PC-3 (cell line): ENCODE data around the gene BACH1. TPM values are rescaled to one million over a fixed set of nuclear protein-coding genes. Genes with fewer than 3 reads are reported as not detected.

ENCODE experiments used
- ATAC-seq: fragments of 200-7000 bp; cut with Tn5 transposase; 2 replicates; pipeline ENCODE4 v1.9.1; 2020; ENCODE audit warnings: mild to moderate bottlenecking, moderate library complexity
- BruUV-seq: library from RNA; stranded (reverse); fragments of 400-500 nt; replicated peaks from 2 replicates; lab custom pipeline; 2021; lab: Mats Ljungman, UMichigan
- CTCF ChIA-PET: fragments of 300-600 bp; sonication (Branson Sonifier 250); formaldehyde crosslinking; loops from one replicate; lab custom pipeline; 2022; ENCODE audit warnings: antibody characterized with exemption; lab: Charles Lee
- POLR2A ChIA-PET: fragments of 300-600 bp; sonication (Branson Sonifier 250); formaldehyde crosslinking; loops from one replicate; lab custom pipeline; 2022; ENCODE audit warnings: antibody characterized with exemption; ENCODE audit not compliant: unreplicated experiment; lab: Charles Lee
- DNase-seq: peaks from one replicate; pipeline ENCODE4 v3.0.0-alpha.2; 2015
- H2AFZ ChIP-seq: fragments of 300-600 bp; sonication (generic); 2 replicates; pipeline ENCODE4 v1.6.0; 2016; ENCODE audit warnings: antibody characterized with exemption, low read length
- H3F3A ChIP-seq: fragments of 300-600 bp; sonication (generic); one replicate; pipeline ENCODE4 v1.6.0; 2017; ENCODE audit warnings: antibody characterized with exemption, low read length, control low read depth, mild to moderate bottlenecking; ENCODE audit not compliant: unreplicated experiment
- H3K27ac ChIP-seq: fragments of 300-600 bp; sonication (generic); 2 replicates; pipeline ENCODE4 v1.5.1; 2016; ENCODE audit warnings: mild to moderate bottlenecking, low read length
- H3K27me3 ChIP-seq: fragments of 300-600 bp; sonication (generic); 2 replicates; pipeline ENCODE4 v1.6.1; 2016; ENCODE audit warnings: low read length, mixed read lengths
- H3K36me3 ChIP-seq: fragments of 300-600 bp; sonication (generic); 2 replicates; pipeline ENCODE4 v1.6.1; 2016; ENCODE audit warnings: low read depth, mixed run types, low read length, mixed read lengths
- H3K4me1 ChIP-seq: fragments of 300-600 bp; sonication (generic); 2 replicates; pipeline ENCODE4 v1.5.1; 2016; ENCODE audit warnings: low read length; ENCODE audit not compliant: insufficient read depth
- H3K4me2 ChIP-seq: fragments of 300-600 bp; sonication (generic); 2 replicates; pipeline ENCODE4 v1.6.0; 2016; ENCODE audit warnings: low read length
- H3K4me3 ChIP-seq: fragments of 300-600 bp; sonication (generic); 2 replicates; pipeline ENCODE4 v1.5.1; 2016; ENCODE audit warnings: mild to moderate bottlenecking, low read length, mixed read lengths
- H3K79me2 ChIP-seq: fragments of 300-600 bp; sonication (generic); 2 replicates; pipeline ENCODE4 v1.6.1; 2017; ENCODE audit warnings: low read length, mixed read lengths
- H3K9ac ChIP-seq: fragments of 300-600 bp; sonication (generic); 2 replicates; pipeline ENCODE4 v1.6.0; 2016; ENCODE audit warnings: mild to moderate bottlenecking, low read length
- H3K9me2 ChIP-seq: fragments of 300-600 bp; sonication (generic); replicated peaks from 2 replicates; pipeline ENCODE4 v1.6.1; 2016; ENCODE audit warnings: mixed run types, low read length, mixed read lengths
- H3K9me3 ChIP-seq: fragments of 300-600 bp; sonication (generic); 2 replicates; pipeline ENCODE4 v1.6.1; 2016; ENCODE audit warnings: low read length, mixed read lengths
- H4K20me1 ChIP-seq: fragments of 300-600 bp; sonication (generic); 2 replicates; pipeline ENCODE4 v1.6.1; 2016; ENCODE audit warnings: low read length, mixed read lengths
- CTCF ChIP-seq: fragments of 300-600 bp; sonication (generic); conservative IDR thresholded peaks from 2 replicates; pipeline ENCODE4 v1.5.1; 2017; ENCODE audit warnings: antibody characterized with exemption, low read depth, mild to moderate bottlenecking, low read length
- EZH2 ChIP-seq: fragments of 300-600 bp; sonication (generic); IDR thresholded peaks from one replicate; pipeline ENCODE4 v1.6.1; 2017; ENCODE audit warnings: antibody characterized with exemption, mild to moderate bottlenecking, low read length; ENCODE audit not compliant: unreplicated experiment
- EZH2phosphoT487 ChIP-seq: fragments of 300-600 bp; sonication (generic); IDR thresholded peaks from 2 replicates; pipeline ENCODE4 v1.6.1; 2018; ENCODE audit warnings: mild to moderate bottlenecking, antibody characterized with exemption, low read length, borderline replicate concordance
- intact Hi-C: fragments of 100-400 bp; cut with micrococcal nuclease; formaldehyde crosslinking; loops from 2 replicates; pipeline ENCODE4 v1.9.0; 2023
- total RNA-seq: library from RNA; depleted of rRNA; stranded (reverse); fragments of >200 nt; gene quantifications from 2 replicates; pipeline ENCODE4 v1.2.3, GENCODE V29; 2014

BACH1 gene
- total RNA-seq, 1 experiment from 2014 or later: 17.2 TPM

GRCh38 chr21:29287383-29287782, 11.3 kb upstream of the BACH1 start:
- Histone ChIP-seq H3K9me3 (no peaks in the 10 kb centered on the region), H3K4me3 (no peak overlapping the region), H3K79me2 (no peaks in the 10 kb centered on the region), H3K27me3 (no peaks in the 10 kb centered on the region), H4K20me1 (no peaks in the 10 kb centered on the region), H2AFZ (no peak overlapping the region), H3K4me1 (no peaks in the 10 kb centered on the region), H3K36me3 (no peaks in the 10 kb centered on the region), H3K9me2 (no peaks in the 10 kb centered on the region), H3K27ac (no peak overlapping the region), H3K9ac (no peak overlapping the region), H3F3A (no peaks in the 10 kb centered on the region), H3K4me2 (no peak overlapping the region)
- ChIA-PET POLR2A (interaction anchor here (0.7 kb wide), 1 partner anchor 25 kb away, joined by 4 read pairs; no protein-coding TSS in a partner anchor), CTCF (no interaction called here)
- intact Hi-C loops: no loop called here
- BruUV-seq: no TSS peak
- no peak for ATAC-seq
- TF ChIP-seq EZH2phosphoT487 (no peak), CTCF (no peak), EZH2 (no peak)
- no peak for DNase-seq

- TF ChIP-seq EZH2: no peak
- no peak; the same call in 1 of the 2 replicates for TF ChIP-seq CTCF
- no peak for TF ChIP-seq EZH2phosphoT487
- no peak overlapping the region for H3K4me3 ChIP-seq
- no peaks in the 10 kb centered on the region for H3K36me3 ChIP-seq
- no peaks in the 10 kb centered on the region for H3K9me2 ChIP-seq
- no peak overlapping the region for H3K4me2 ChIP-seq
- H3F3A ChIP-seq: no peaks in the 10 kb centered on the region
- ATAC-seq: no peak; the same call in 1 of the 2 replicates
- intact Hi-C loops: no loop called here
- BruUV-seq: no TSS peak
- ChIA-PET POLR2A (no interaction called here), CTCF (no interaction called here)
- no peak overlapping the region for H3K9ac ChIP-seq
- H3K4me1 ChIP-seq: no peaks in the 10 kb centered on the region
- no peaks in the 10 kb centered on the region for H3K9me3 ChIP-seq
- no peak overlapping the region for H2AFZ ChIP-seq
- DNase-seq: no peak
- H4K20me1 ChIP-seq: no peaks in the 10 kb centered on the region
- H3K79me2 ChIP-seq: no peaks in the 10 kb centered on the region
- no peaks in the 10 kb centered on the region for H3K27me3 ChIP-seq
- no peak overlapping the region for H3K27ac ChIP-seq
Measured at GRCh38 chr21:29288239-29288638, 10.5 kb upstream of the BACH1 start.

- Histone ChIP-seq H3F3A (no peaks in the 10 kb centered on the region), H3K4me1 (no peaks in the 10 kb centered on the region), H3K9me2 (no peaks in the 10 kb centered on the region), H3K36me3 (no peaks in the 10 kb centered on the region), H3K27ac (no peak overlapping the region), H4K20me1 (no peaks in the 10 kb centered on the region), H3K79me2 (no peaks in the 10 kb centered on the region), H3K9me3 (no peaks in the 10 kb centered on the region), H2AFZ (no peak overlapping the region), H3K9ac (no peak overlapping the region), H3K4me3 (no peak overlapping the region), H3K4me2 (no peak overlapping the region), H3K27me3 (no peaks in the 10 kb centered on the region)
- BruUV-seq: no TSS peak
- intact Hi-C loops: no loop called here
- ATAC-seq (no peak), DNase-seq (no peak)
- POLR2A ChIA-PET: no interaction called here
- TF ChIP-seq CTCF (no peak), EZH2 (no peak), EZH2phosphoT487 (no peak)
- CTCF ChIA-PET: no interaction called here
Measured at GRCh38 chr21:29289317-29289716, 9.4 kb upstream of the BACH1 start.
